ENCODE measurements around the gene PCDH9. TPM values are rescaled to one million over a fixed set of nuclear protein-coding genes. Genes with fewer than 3 reads are reported as not detected.

PCDH9 gene
- total and polyA plus RNA-seq, 2 of the 4 experiments (the other 2 are of a cell fraction) = 2.2 to 10.2 TPM

- no peak overlapping the region for H2AFZ ChIP-seq (replicated peaks; ENCODE audit: low read length, poor library complexity)
- no CpG with 5 or more reads among the region's 3 CpGs for WGBS, 2 experiments (ENCODE audit: extremely low coverage in 2 of 2, insufficient read length in 1 of 2)
- no peaks in the 10 kb centered on the region for H3K27me3 ChIP-seq (ENCODE audit: control insufficient read depth, insufficient read depth, low read length)
- H4K91ac ChIP-seq (ENCODE audit: insufficient read depth, low read depth, low read length) = no peak overlapping the region
- intact Hi-C loops (cut with micrococcal nuclease) = no loop called here
- H4K8ac ChIP-seq (ENCODE audit: low read depth in 2 of 2, low read length in 2 of 2) = no peak overlapping the region
- in situ Hi-C loops (cut with MboI; ENCODE audit: low sequenced_read_pairs) = no loop called here
- no peak for TF ChIP-seq NFE2L2 (IDR thresholded peaks at IDR 0.05; ENCODE audit: low read depth, low read length)
- TF ChIP-seq CEBPB (IDR thresholded peaks at IDR 0.05; ENCODE audit: low read depth, low read length) = peak; percentile 54; the same call in 1 of the 2 replicates
- ATAC-seq (ENCODE audit: low read depth) (no peak), DNase-seq (no peak)
- no peaks in the 10 kb centered on the region for H3K36me3 ChIP-seq (ENCODE audit: control insufficient read depth, insufficient read depth, low read length)
- no peak overlapping the region for H3K56ac ChIP-seq (ENCODE audit: extremely low read depth, insufficient read depth, low read length)
- no peak overlapping the region for H2BK20ac ChIP-seq (ENCODE audit: low read depth, low read length)
- no peak overlapping the region for H3K23ac ChIP-seq (ENCODE audit: low read depth, low read length)
- H2AK5ac ChIP-seq (ENCODE audit: low read depth, low read length) = no peak overlapping the region
- no peaks in the 10 kb centered on the region for H3K9me1 ChIP-seq (ENCODE audit: insufficient read depth, low read length)
- ChIA-PET POLR2A (ENCODE audit: unreplicated experiment) (no interaction called here), CTCF (no interaction called here)
- dilution Hi-C loops (cut with HindIII; ENCODE audit: low sequenced_read_pairs, unreplicated experiment) = no loop called here
- no peak overlapping the region for H2BK5ac ChIP-seq (ENCODE audit: low read depth, low read length, poor library complexity, severe bottlenecking)
- no peak overlapping the region for H4K5ac ChIP-seq (ENCODE audit: low read depth, low read length)
- H3K4me3 ChIP-seq (ENCODE audit: insufficient read depth, low read depth, low read length) = no peak overlapping the region
- H3K9ac ChIP-seq (ENCODE audit: low read depth, low read length) = no peak overlapping the region
- H3K4me2 ChIP-seq (ENCODE audit: low read depth, low read length) = no peak overlapping the region
- BruUV-seq (replicated peaks) = no TSS peak
- no peak overlapping the region for H3K4ac ChIP-seq (ENCODE audit: low read depth, low read length)
- no peaks in the 10 kb centered on the region for H3K9me3 ChIP-seq (ENCODE audit: control insufficient read depth, insufficient read depth, low read length)
- no peak overlapping the region for H2BK120ac ChIP-seq (ENCODE audit: low read depth, low read length)
- H3K14ac ChIP-seq (replicated peaks; ENCODE audit: low read depth, low read length) = no peak overlapping the region
- no peak overlapping the region for H2BK15ac ChIP-seq (ENCODE audit: low read depth, low read length)
- no peaks in the 10 kb centered on the region for H3K79me1 ChIP-seq (ENCODE audit: low read depth in 1 of 2, low read length in 2 of 2)
- no peak overlapping the region for H3K27ac ChIP-seq (ENCODE audit: insufficient read depth, low read length)
- H4K20me1 ChIP-seq (ENCODE audit: insufficient read depth, low read length) = no peaks in the 10 kb centered on the region
- no peak overlapping the region for H3K18ac ChIP-seq (ENCODE audit: low read depth, low read length)
- H2AK9ac ChIP-seq (replicated peaks; ENCODE audit: low read depth, low read length, poor library complexity) = no peak overlapping the region
- no peaks in the 10 kb centered on the region for H3K4me1 ChIP-seq (ENCODE audit: control insufficient read depth, insufficient read depth, low read length)
Measured at GRCh38 chr13:66586489-66586888, 643.6 kb downstream of the PCDH9 start.

All from IMR-90 (cell line).